Activated T-cell treated with anti-CD3 and anti-CD28 coated beads for 48 hours (primary cell): ENCODE data around the gene SPP1.
"Not testable (repeated sequence)": the region's sequence is repeated elsewhere in the genome, so short reads cannot be mapped to it uniquely, and the experiment has no call there.

Experiments used
- DNase-seq: peaks from one replicate; pipeline ENCODE4 v3.0.0-alpha.2; 2020; ENCODE audit warnings: low read depth

Gene SPP1

GRCh38 chr4:87989765-87990164 is 14.3 kb downstream of the SPP1 start:
- no peak for DNase-seq

GRCh38 chr4:87995435-87995834 is 19.9 kb downstream of the SPP1 start:
- no peak for DNase-seq

DNA sequence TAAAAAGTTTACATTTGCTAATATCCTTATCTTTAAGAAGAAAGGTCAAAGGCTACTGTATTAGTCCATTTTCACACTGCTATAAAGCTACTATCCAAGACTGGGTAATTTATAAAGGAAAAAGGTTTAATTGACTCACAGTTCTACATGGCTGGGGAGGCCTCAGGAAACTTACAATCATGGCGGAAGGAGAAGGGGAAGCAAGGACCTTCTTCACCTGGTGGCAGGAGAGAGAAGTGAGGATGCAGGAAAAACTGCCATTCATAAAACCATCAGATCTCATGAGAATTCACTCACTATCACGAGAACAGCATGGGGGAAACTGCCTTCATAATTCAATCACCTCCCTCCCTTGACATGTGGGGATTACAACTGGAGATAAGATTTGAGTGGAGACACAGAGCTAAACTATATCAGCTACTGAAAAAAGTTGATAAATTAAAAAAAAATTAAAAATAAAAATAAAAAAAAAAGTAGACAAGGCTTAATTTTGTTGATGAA is 23.7 kb downstream of the SPP1 start:
- not testable (repeated sequence) for DNase-seq

GRCh38 chr4:88001871-88002270 is 26.4 kb downstream of the SPP1 start:
- no peak for DNase-seq

GRCh38 chr4:88002786-88003185 is 27.3 kb downstream of the SPP1 start:
- DNase-seq: no peak

- DNase-seq: no peak
These were observed 27.7 kb downstream of the SPP1 start for GRCh38 chr4:88003261-88003660.

- DNase-seq: no peak
These were observed 29.6 kb downstream of the SPP1 start for GRCh38 chr4:88005076-88005475.

DNA sequence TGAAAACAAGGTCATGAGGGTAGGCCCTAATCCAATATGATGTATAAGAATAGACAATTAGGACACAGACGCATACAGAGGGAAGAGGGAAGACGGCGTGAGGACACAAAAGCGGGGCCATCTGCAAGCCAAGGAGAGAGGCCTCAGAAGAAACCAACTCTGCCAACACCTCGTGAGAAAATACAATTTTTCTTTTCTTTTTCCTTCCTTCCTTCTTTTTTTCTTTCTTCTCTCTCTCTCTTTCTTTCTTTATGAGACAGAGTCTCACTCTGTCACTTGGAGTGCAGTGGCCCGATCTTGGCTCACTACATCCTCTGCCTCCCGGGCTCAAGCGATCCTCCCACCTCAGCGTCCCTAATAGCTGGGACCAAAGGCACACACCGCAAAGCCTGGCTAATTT is 30.4 kb downstream of the SPP1 start:
- DNase-seq: no peak

- no peak for DNase-seq
These were observed 31.4 kb downstream of the SPP1 start for GRCh38 chr4:88006956-88007303.

- peak; percentile 83 for DNase-seq
These were observed 32.0 kb downstream of the SPP1 start, which contains the start of gene PKD2 for GRCh38 chr4:88007304-88008121. Gene PKD2, plus strand, starts transcription at chr4:88007635. Its CDS starts 99 bp downstream, at chr4:88007734.

GRCh38 chr4:88008122-88008742 is 32.7 kb downstream of the SPP1 start:
- peak; percentile 30 for DNase-seq

GRCh38 chr4:88008743-88009171 is 33.2 kb downstream of the SPP1 start:
- DNase-seq: no peak

- no peak for DNase-seq
These were observed 34.4 kb downstream of the SPP1 start for GRCh38 chr4:88009871-88010270.

- no peak for DNase-seq
These were observed 35.5 kb downstream of the SPP1 start for GRCh38 chr4:88010966-88011365.

DNA sequence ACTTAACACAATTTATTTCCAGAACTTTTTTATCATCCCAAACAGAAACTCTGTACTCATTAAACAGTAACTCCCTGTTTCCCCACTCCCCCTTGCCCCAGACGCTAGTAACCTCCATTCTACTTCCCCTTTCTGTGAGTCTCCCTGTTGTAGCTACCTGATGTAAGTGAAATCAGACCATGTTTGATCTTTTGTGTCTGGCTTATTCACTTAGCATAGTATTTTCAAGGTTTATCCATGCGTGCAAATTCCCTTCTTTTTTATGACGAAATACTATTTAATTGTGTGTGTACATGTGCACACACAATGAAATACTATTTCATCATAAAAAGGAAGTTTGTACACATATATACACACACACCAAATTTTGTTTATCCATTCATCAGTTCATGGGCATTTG is 37.1 kb downstream of the SPP1 start:
- DNase-seq: no peak

GRCh38 chr4:88014386-88014905 is 38.9 kb downstream of the SPP1 start:
- no peak for DNase-seq

DNA sequence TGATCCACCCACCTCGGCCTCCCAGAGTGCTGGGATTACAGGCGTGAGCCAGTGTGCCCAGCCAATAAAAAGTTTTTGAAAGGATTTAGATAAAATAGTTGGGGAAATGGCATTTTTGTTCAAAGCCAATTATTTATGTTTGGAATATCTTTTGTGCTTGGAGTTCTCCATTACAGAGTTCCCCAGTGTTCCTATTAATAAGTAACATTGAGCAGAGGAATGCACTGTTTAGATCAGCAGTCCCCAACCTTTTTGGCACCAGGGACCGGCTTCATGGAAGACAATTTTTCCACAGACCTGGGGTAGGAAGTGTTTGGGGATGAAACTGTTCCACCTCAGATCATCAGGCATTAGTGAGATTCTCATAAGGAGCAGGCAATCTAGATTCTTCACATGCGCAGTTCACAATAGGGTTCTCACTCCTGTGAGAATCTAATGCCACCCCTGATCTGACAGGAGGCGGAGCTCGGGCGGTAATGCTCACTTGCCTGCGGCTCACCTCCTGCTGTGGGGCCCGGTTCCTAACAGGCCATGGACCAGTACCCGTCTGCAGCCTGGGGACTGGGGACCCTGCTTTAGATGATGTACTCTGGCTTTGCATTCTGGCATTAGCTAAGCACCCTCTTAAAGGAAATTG is 40.3 kb downstream of the SPP1 start:
- no peak for DNase-seq

- DNase-seq: no peak
These were observed 42.2 kb downstream of the SPP1 start for GRCh38 chr4:88017516-88018297.

GRCh38 chr4:88018466-88018865 is 43.0 kb downstream of the SPP1 start:
- DNase-seq: no peak

DNA sequence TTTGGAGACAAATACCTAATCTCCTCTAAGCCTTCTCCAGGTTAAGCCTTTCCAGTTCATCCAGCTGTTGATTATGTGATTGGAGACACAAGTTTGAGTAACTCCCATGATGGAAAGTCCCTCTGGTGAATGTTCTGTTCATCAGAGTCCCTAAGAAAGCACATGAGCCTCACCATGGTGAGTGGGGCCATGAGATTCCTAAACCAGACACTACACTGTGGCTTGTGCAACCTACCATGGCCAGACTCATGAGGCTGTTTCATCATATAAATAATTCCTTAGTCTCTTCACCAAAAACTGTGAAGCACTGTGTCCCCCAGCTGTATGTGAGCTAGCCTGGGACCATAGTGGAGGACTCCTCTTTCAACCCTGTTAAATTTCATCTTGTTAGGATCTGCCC is 46.3 kb downstream of the SPP1 start:
- no peak for DNase-seq

- DNase-seq: no peak
These were observed 46.8 kb downstream of the SPP1 start for GRCh38 chr4:88022289-88022688.
